Retinal pigment epithelial cell (primary cell): ENCODE results near the gene SLC35F1.
A peak's percentile ranks its signal among the peaks of the same experiment; 100 is the strongest.

Experiments used
- DNase-seq: peaks from one replicate; pipeline ENCODE4 v3.0.0-alpha.2; 2010; ENCODE audit warnings: low read depth
- H3K4me3 ChIP-seq: 2 replicates; pipeline ENCODE4 v1.5.1; 2011; ENCODE audit warnings: mild to moderate bottlenecking, low read length, control low read depth, moderate library complexity
- CTCF ChIP-seq: conservative IDR thresholded peaks from 2 replicates; pipeline ENCODE4 v1.5.1; 2011; ENCODE audit warnings: low read depth, low read length, control low read depth, inconsistent platforms

Gene SLC35F1

GRCh38 chr6:118101831-118102345 lies 194.8 kb downstream of the SLC35F1 start:
- TF ChIP-seq CTCF: no peak
- peak; percentile 3 for DNase-seq
- no peak overlapping the region for H3K4me3 ChIP-seq

- TF ChIP-seq CTCF: no peak
- DNase-seq: no peak
- H3K4me3 ChIP-seq: no peak overlapping the region
Observed at GRCh38 chr6:118102401-118102800, 195.3 kb downstream of the SLC35F1 start.

- H3K4me3 ChIP-seq: no peak overlapping the region
- DNase-seq: no peak
- no peak for TF ChIP-seq CTCF
Observed at GRCh38 chr6:118103381-118104146, 196.5 kb downstream of the SLC35F1 start.

GRCh38 chr6:118122161-118122725 lies 215.2 kb downstream of the SLC35F1 start:
- no peak overlapping the region for H3K4me3 ChIP-seq
- DNase-seq: no peak
- no peak for TF ChIP-seq CTCF

- no peak for DNase-seq
- no peak overlapping the region for H3K4me3 ChIP-seq
- no peak for TF ChIP-seq CTCF
Observed at GRCh38 chr6:118122801-118123200, 215.7 kb downstream of the SLC35F1 start.

GRCh38 chr6:118123503-118124037 lies 216.5 kb downstream of the SLC35F1 start:
- no peak overlapping the region for H3K4me3 ChIP-seq
- no peak for DNase-seq

More at GRCh38 chr6:118123503-118124037, 216.5 kb downstream of the SLC35F1 start:
- TF ChIP-seq CTCF: no peak
